HepG2 (cell line): ENCODE measurements around the gene SNCG.

Experiments used
- CREM ChIP-seq, 2 experiments: sonication (generic) in 1 of 2; formaldehyde crosslinking in 1 of 2; IDR thresholded peaks; 2 replicates each; pipeline versions ENCODE4 v1.4.0 to v1.6.1; 2016 to 2020; ENCODE audit warnings: antibody characterized with exemption in 1 of 2, mild to moderate bottlenecking in 1 of 2, missing genetic modification reagents in 1 of 2
- KDM1A ChIP-seq: IDR thresholded peaks from 2 replicates; pipeline ENCODE4 v1.6.1; 2016; ENCODE audit warnings: missing compliant biosample characterization
- MAFK ChIP-seq, 2 experiments: IDR thresholded peaks in 1 of 2; conservative IDR thresholded peaks in 1 of 2; 2 replicates each; pipeline ENCODE4 v1.6.1; 2011; ENCODE audit warnings: improper control_type of control experiment in 2 of 2, low read length in 2 of 2
- MED13 ChIP-seq: sonication (generic); formaldehyde crosslinking; IDR thresholded peaks from 2 replicates; pipeline ENCODE4 v1.5.0; 2020; ENCODE audit warnings: missing genetic modification reagents
- NR3C1 ChIP-seq: sonication (generic); formaldehyde crosslinking; IDR thresholded peaks from 2 replicates; pipeline ENCODE4 v1.4.0; 2020; ENCODE audit warnings: missing genetic modification reagents
- USF2 ChIP-seq, 2 experiments: sonication (generic) in 1 of 2; formaldehyde crosslinking in 1 of 2; IDR thresholded peaks; 2 replicates each; pipeline versions ENCODE4 v1.5.1 to v1.6.1; 2011 to 2020; ENCODE audit warnings: borderline replicate concordance in 1 of 2, low read depth in 1 of 2, low read length in 1 of 2, mild to moderate bottlenecking in 1 of 2, missing genetic modification reagents in 1 of 2, moderate library complexity in 1 of 2
- XRCC5 ChIP-seq: fragments of 200-400 bp; formaldehyde crosslinking; optimal IDR thresholded peaks from 2 replicates; pipeline ENCODE3; 2017; ENCODE audit warnings: mild to moderate bottlenecking, low read length
- ZHX2 ChIP-seq, 2 experiments: sonication (generic) in 1 of 2; formaldehyde crosslinking in 1 of 2; IDR thresholded peaks; 2 replicates each; pipeline versions ENCODE4 v1.6.1 to v1.9.0; 2014 to 2022; ENCODE audit warnings: antibody characterized with exemption in 1 of 2, borderline replicate concordance in 1 of 2, inconsistent platforms in 1 of 2, low read depth in 1 of 2, missing genetic modification reagents in 1 of 2
- TF ChIP-seq, protein P1 (sequence below): sonication (generic); formaldehyde crosslinking; IDR thresholded peaks from 2 replicates; pipeline ENCODE4 v1.5.0; 2020; ENCODE audit warnings: mild to moderate bottlenecking, missing genetic modification reagents, moderate library complexity
- TF ChIP-seq, protein P2 (sequence below): sonication (generic); formaldehyde crosslinking; IDR thresholded peaks from 2 replicates; pipeline ENCODE4 v1.4.0; 2020; ENCODE audit warnings: missing genetic modification reagents
- TF ChIP-seq, protein P3 (sequence below), 2 experiments: fragments of 450-650 bp in 1 of 2; sonication (generic) in 1 of 2; formaldehyde crosslinking in 1 of 2; IDR thresholded peaks; 2 replicates each; pipeline versions ENCODE4 v1.6.1 to v1.8.0; 2016 to 2022; ENCODE audit warnings: antibody characterized with exemption in 1 of 2, mild to moderate bottlenecking in 1 of 2, missing genetic modification reagents in 1 of 2

GRCh38 chr10:86950349-86950748, 8.1 kb upstream of the SNCG start:
- TF ChIP-seq KDM1A (no peak), CREM (IDR thresholded peaks at IDR 0.05) (no peak), CREM (CRISPR knock-in tag; IDR thresholded peaks at IDR 0.05) (no peak), MAFK (conservative IDR thresholded peaks at IDR 0.05 in 1 of 2, IDR thresholded peaks at IDR 0.05 in 1 of 2; ENCODE audit: low read length in 2 of 2) (no peak), USF2 (IDR thresholded peaks at IDR 0.05; ENCODE audit: low read depth, low read length) (no peak), USF2 (CRISPR knock-in tag; IDR thresholded peaks at IDR 0.05; ENCODE audit: borderline replicate concordance) (no peak), XRCC5 (no peak), ZHX2 (IDR thresholded peaks at IDR 0.05; ENCODE audit: low read depth) (no peak), ZHX2 (CRISPR knock-in tag; IDR thresholded peaks at IDR 0.05; ENCODE audit: borderline replicate concordance) (no peak), MED13 (no peak), NR3C1 (no peak)
- TF ChIP-seq, protein P1, sequence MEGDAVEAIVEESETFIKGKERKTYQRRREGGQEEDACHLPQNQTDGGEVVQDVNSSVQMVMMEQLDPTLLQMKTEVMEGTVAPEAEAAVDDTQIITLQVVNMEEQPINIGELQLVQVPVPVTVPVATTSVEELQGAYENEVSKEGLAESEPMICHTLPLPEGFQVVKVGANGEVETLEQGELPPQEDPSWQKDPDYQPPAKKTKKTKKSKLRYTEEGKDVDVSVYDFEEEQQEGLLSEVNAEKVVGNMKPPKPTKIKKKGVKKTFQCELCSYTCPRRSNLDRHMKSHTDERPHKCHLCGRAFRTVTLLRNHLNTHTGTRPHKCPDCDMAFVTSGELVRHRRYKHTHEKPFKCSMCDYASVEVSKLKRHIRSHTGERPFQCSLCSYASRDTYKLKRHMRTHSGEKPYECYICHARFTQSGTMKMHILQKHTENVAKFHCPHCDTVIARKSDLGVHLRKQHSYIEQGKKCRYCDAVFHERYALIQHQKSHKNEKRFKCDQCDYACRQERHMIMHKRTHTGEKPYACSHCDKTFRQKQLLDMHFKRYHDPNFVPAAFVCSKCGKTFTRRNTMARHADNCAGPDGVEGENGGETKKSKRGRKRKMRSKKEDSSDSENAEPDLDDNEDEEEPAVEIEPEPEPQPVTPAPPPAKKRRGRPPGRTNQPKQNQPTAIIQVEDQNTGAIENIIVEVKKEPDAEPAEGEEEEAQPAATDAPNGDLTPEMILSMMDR (CRISPR knock-in tag), result no peak
- TF ChIP-seq, protein P2, sequence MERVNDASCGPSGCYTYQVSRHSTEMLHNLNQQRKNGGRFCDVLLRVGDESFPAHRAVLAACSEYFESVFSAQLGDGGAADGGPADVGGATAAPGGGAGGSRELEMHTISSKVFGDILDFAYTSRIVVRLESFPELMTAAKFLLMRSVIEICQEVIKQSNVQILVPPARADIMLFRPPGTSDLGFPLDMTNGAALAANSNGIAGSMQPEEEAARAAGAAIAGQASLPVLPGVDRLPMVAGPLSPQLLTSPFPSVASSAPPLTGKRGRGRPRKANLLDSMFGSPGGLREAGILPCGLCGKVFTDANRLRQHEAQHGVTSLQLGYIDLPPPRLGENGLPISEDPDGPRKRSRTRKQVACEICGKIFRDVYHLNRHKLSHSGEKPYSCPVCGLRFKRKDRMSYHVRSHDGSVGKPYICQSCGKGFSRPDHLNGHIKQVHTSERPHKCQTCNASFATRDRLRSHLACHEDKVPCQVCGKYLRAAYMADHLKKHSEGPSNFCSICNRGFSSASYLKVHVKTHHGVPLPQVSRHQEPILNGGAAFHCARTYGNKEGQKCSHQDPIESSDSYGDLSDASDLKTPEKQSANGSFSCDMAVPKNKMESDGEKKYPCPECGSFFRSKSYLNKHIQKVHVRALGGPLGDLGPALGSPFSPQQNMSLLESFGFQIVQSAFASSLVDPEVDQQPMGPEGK (CRISPR knock-in tag), result no peak
- TF ChIP-seq, protein P3, sequence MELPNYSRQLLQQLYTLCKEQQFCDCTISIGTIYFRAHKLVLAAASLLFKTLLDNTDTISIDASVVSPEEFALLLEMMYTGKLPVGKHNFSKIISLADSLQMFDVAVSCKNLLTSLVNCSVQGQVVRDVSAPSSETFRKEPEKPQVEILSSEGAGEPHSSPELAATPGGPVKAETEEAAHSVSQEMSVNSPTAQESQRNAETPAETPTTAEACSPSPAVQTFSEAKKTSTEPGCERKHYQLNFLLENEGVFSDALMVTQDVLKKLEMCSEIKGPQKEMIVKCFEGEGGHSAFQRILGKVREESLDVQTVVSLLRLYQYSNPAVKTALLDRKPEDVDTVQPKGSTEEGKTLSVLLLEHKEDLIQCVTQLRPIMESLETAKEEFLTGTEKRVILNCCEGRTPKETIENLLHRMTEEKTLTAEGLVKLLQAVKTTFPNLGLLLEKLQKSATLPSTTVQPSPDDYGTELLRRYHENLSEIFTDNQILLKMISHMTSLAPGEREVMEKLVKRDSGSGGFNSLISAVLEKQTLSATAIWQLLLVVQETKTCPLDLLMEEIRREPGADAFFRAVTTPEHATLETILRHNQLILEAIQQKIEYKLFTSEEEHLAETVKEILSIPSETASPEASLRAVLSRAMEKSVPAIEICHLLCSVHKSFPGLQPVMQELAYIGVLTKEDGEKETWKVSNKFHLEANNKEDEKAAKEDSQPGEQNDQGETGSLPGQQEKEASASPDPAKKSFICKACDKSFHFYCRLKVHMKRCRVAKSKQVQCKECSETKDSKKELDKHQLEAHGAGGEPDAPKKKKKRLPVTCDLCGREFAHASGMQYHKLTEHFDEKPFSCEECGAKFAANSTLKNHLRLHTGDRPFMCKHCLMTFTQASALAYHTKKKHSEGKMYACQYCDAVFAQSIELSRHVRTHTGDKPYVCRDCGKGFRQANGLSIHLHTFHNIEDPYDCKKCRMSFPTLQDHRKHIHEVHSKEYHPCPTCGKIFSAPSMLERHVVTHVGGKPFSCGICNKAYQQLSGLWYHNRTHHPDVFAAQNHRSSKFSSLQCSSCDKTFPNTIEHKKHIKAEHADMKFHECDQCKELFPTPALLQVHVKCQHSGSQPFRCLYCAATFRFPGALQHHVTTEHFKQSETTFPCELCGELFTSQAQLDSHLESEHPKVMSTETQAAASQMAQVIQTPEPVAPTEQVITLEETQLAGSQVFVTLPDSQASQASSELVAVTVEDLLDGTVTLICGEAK (IDR thresholded peaks at IDR 0.05), result no peak
- TF ChIP-seq, protein P3 (CRISPR knock-in tag; IDR thresholded peaks at IDR 0.05), result no peak
